ENCODE data around the gene CCDC66.

Gene CCDC66

DNA sequence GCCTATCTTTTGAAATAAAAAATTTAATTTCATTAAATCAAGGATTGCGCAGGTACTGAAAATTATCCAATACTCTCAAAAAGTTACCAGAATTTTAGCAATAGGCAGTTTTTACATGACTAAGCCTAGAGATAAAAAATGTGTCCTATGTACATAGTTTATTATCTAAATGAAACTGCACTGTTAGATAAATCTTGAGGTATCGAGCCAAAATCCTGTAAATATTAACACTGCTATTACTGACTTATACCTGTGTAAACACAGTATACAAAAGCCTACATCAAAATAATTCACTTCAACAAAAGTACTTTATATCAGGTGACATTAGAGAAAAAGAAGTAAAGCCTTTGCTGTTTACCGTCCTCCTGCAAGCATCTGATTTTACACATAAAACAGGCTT lies 65.4 kb downstream of the CCDC66 start:
- no peak for DNase-seq

DNA sequence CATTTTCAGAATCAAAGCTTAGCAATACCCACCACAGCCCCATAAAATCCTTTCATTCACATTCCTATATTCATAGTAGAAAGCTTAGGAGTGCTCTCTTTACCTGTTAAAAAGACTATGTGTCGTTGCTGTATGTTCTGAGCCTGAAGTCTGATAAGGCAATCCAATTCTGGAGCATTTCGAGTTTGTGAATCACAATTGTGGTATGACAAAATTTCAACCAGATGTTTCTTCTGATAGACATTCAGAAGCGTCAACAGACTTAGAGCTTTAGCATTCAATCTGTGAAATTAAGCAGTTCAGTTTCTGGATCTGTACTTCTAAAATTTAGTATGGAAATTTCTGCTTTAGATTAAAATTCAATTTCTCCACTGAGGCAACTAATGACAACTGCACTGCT lies 67.8 kb downstream of the CCDC66 start:
- peak; percentile 62 for DNase-seq

DNA sequence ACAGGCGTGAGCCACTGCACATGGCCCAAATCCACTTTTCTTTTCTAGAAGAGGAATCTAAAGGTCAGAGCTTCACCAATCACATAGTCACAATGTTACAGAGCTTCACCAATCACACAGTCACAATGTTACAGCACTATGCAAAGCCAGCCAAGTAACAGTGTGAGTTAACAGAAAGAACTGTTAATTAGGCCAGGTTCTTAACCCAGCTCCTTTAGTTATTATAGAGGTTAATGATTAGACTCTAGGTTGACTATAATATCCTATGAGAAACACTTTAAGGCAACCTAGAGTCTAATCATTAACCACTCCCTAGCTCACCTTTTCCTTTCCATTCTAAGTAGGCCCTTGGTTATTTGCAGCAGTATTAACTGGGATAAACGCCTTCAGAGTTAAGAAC lies 72.1 kb downstream of the CCDC66 start:
- DNase-seq: no peak

DNA sequence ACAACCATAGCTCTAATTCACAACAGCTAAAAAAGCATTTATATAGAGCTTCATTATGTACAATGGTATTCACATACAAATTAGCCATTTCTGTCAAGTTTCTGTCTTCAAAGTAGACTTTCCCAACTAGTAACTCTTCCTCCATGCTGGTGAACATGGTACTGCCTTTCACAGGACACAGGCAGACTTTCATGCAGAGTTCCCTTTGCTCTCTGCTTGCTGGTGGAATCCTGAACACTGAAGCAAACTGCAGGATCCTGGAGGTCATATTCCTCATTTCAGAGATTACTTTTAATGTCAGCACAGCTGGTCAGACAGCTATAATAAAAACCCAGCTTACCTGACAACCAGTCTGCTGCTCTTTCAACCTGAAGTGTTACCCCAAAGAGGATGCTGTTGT lies 72.5 kb downstream of the CCDC66 start:
- no peak for DNase-seq

DNA sequence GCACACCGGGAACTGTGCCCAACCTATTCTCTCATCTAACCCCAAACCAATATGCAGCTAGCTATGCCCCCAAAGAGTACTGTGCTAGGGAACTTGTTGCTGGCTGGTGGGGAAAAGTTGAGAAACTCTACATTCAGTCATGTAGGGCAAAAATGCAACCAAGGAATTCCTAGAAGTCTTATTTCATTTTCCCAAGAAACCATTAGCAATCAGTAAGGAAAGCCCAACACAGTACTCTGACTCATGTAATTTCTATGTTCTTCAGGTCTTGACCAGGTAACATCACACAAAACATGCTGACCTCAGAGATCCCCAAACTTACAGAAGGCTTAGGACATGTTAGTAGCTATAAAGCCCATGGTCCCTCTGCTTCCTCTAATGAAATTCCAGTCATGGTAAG lies 74.0 kb downstream of the CCDC66 start:
- DNase-seq: peak; percentile 25

DNA sequence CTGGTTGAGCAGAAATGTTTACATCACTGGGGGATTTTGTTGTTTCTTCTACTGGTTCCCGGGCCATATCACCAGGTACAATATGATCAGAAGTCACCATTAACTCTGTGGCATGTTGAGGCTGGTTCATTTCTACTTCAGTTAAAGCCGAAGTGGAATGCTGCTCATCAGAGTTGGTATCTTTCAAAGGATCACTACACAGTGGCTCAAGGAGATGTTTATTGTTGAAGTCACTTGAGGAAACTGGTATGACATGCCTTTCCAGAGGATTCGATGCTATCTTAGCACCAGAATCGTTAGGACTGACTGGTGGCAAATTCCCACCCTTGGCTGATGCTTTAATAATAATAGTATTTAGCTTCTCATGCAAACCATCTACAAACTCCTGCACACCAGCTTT lies 76.2 kb downstream of the CCDC66 start:
- DNase-seq: no peak

DNA sequence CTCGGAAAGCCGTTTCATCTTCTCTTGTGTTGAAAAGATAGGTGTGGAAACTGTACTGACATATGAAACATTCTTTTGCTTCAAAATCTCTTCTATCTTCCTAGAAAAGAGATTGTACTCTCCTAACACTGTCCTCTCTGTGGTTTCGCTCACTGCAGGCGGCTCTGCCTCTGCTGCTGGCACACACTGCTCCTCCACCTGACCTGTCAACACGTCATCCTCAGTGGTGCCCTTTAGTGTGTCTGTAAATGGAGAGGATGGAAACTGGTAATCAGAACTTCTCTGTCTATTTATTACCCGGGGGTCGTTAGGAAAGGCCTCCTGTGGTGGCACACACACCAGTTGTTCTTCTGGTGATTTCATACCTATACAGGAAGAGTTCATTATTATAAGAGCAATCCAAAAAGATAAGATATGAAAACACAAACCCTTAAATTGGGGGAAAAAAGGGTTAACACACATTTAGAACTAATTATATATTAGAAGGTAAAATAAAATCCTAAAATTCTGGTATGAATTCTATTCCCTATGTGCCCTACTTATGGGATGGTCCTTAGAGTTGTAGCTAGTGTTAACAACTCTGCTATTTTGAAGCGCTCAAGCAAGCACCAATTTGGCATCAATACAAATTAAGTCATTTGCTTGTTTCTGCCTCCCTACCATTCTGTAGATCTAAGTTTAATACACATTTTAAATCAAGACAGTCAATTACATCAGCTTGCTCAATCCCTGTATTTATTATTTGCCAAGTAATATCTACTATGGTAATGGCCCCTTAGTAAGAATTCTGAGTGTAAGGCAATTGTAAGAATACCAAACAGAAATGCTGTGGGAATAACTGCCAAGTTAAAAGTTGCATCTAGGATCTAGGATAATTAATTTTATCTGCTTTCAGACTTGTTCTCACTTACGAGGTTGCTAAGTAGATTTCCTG lies 76.9 kb downstream of the CCDC66 start:
- DNase-seq: no peak

DNA sequence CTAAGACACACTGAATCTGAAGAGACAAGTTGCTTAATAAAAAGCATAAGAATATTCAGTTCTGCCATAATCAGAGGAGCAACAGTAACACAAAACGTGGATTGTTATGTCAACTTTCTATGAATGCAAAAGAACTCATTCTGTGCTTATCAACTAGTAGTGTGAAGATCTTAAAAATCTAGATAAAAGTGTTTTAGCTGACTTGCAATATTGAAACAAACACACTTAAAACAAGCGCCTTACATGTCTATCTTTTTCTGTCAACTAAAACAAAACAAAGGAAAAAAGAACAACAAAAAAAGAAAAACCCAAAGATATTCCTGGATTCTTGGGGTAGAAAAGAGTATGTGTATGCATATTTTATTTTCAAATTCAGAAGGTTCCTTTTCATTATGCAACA lies 88.4 kb downstream of the CCDC66 start:
- DNase-seq: no peak

DNA sequence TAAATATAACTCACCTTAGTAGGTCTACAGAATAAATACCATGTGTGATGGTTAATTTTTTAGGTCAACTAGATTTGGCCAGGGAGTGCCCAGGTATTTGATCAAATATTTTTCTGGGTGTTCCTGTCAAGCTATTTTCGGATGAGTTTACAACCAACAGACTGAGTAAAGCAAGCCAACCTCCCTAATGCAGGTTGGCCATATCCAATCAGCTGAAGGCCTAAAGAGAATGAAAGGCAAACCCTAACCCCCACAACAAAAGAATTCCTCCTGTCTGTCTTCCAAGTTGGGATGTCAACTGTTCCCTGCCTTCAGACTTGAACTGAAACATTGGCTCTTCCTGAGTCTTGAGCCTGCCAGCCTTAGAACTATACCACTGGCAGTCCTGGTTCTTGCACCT lies 97.5 kb downstream of the CCDC66 start:
- no peak for DNase-seq

DNA sequence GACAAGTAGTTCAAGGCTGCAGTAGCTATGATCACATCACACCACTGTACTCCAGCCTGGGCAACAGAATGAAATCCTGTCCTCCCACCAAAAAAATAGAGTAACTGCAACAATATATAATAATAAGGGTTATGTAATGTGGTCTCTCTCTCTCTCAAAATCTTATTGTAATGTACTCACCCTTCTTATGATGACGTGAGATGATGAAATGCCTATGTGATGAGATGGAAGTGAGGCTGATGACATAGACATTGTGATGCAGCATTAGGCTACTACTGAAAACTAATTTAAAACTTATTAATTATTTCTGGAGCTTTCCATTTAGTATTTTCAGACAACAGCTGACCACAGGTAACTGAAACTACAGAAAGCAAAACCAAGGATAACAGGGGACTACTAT lies 98.7 kb downstream of the CCDC66 start:
- peak; percentile 1 for DNase-seq

DNA sequence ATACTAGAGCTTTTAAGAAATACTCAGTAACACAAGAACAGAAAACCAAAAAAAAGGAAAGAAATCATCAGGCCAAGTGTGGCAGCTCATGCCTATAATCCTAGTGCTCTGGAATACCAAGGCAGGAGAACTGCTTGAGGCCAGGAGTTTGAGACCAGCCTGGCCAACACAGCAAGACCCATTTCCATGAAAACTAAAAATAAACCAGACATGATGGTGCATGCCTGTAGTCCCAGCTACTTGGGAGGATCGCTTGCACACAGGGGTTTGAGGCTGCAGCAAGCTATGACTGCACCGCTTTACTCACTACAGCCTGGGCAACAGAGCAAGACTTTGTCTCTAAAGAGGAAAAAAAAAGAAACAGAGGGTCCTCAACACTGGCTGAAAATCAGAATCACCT lies 107.8 kb downstream of the CCDC66 start:
- DNase-seq: no peak

DNA sequence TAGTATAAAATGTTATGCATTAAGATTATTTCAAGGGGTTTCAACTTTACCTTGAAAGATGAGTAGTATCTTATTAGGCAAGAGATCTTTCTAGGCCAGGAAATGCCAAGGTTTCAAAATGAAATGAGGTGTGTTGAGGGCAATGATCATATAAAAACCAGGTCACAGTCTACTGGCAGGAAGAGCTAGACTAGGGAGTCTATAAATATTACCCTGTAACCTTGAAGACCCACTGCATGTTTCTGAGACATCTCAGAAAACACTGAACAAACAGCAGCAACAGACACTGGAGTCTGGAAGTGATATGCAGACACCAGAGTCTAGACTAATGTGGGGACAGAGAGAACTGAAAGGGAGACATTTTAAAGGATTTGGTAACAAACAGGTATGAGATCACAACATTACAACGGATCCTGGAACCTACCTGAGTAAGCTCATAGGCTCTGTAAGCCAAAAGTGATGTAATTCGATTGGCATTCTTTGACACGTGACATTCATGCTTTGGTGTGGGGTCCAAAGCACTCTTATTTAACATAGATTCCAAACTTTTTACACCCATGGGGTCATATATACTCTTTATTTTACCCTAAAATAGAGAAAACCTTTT lies 111.1 kb downstream of the CCDC66 start:
- DNase-seq: no peak

Measured in fibroblast of upper back skin (primary cell).